ENCODE data around the gene YIPF3.
"Not testable (repeated sequence)": the region's sequence is repeated elsewhere in the genome, so short reads cannot be mapped to it uniquely, and the experiment has no call there.

DNA sequence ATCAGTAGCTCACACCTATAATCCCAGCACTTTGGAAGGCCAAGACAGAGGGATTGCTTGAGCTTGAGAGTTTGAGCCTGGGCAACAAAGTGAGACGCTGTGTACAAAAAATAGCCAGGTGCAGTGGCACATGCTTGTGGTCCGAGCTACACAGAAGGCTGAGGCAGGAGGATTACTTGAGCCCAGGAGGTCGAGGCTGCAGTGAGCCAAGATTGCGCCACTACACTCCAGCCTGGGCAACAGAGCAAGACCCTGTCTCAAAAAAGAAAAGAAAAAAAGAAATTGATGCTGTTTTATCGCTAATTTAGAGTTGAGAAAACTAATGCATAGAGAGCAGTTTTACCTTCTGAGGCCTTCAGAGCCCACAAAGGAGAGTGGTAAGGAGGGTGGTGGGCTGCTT, 18.4 kb downstream of the YIPF3 start:
- TF ChIP-seq POLR2A (IDR thresholded peaks at IDR 0.05) = not testable (repeated sequence)
- TF ChIP-seq, protein P1, sequence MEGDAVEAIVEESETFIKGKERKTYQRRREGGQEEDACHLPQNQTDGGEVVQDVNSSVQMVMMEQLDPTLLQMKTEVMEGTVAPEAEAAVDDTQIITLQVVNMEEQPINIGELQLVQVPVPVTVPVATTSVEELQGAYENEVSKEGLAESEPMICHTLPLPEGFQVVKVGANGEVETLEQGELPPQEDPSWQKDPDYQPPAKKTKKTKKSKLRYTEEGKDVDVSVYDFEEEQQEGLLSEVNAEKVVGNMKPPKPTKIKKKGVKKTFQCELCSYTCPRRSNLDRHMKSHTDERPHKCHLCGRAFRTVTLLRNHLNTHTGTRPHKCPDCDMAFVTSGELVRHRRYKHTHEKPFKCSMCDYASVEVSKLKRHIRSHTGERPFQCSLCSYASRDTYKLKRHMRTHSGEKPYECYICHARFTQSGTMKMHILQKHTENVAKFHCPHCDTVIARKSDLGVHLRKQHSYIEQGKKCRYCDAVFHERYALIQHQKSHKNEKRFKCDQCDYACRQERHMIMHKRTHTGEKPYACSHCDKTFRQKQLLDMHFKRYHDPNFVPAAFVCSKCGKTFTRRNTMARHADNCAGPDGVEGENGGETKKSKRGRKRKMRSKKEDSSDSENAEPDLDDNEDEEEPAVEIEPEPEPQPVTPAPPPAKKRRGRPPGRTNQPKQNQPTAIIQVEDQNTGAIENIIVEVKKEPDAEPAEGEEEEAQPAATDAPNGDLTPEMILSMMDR (IDR thresholded peaks at IDR 0.05) = not testable (repeated sequence)

Data from body of pancreas (tissue), 4 donors.